Activated CD4-positive, alpha-beta T cell treated with anti-CD3 and anti-CD28 coated beads, Interleukin-2, Interleukin-6, amounts not matched to agents 100 ng/mL and 50 ng/mL, durations not matched to agents 16 hours and 8 hours (primary cell): ENCODE data around the gene ASCL2.

Experiments used
- DNase-seq: peaks from one replicate; pipeline ENCODE4 v3.0.0-alpha.2; 2020

The ASCL2 gene

DNA sequence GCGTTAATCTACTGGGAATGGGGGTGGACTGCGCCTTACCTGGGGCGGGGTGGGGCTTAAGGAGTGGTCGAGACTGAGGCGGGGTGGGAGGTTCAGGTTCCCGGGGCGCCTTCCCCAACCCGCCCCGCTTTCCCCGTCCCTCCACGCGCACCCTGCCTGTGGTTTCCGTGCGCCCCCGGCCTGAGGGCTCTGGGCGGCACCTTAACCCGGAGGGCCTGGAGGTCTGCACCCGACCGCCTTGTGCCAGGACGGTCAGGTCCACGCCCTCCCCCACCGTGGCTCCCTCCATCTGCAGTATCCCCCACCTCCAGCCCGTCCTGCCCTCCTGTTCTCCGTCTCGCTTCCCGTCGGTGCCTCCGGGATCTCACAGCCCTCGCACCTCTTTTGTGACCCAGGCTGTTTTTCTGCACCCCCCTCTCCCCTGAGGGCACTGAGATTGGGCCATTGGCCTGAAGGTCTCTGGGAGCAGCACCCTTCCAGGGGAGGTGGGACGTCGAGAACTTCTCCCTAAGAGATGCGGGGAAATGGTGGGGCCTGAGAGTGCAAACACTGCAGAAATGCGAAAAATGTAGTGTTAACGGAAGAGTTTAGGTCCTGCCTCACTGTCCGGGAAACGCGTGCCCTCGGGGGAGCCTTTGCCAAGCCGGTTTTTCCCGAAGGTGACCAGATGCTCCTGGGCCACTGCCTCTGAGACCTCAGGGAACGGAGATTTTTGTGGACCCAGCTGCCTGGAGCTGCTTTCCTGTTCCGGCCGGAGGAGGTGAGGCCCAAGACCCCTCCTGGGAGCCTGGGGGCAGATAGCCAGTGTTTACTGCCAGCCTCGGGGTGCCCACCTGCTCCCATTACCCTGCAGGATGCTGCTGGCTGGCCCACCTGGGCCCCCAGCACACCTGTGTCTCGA lies 1.2 kb upstream of the ASCL2 start:
- DNase-seq: no peak

DNA sequence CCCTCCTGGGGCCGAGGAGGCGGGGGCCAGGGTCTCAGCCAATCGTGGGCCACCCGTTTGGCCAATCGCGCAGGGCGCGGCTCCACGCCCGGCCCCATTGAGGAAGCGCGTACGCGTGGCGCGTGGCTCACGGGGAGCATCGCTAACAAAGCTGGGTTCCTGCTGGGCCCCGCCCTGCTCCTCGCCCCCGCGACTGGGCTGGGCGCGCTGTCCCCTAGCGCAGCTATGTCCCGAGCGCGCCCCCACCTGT lies 614 bp upstream of the ASCL2 start:
- DNase-seq: no peak

DNA sequence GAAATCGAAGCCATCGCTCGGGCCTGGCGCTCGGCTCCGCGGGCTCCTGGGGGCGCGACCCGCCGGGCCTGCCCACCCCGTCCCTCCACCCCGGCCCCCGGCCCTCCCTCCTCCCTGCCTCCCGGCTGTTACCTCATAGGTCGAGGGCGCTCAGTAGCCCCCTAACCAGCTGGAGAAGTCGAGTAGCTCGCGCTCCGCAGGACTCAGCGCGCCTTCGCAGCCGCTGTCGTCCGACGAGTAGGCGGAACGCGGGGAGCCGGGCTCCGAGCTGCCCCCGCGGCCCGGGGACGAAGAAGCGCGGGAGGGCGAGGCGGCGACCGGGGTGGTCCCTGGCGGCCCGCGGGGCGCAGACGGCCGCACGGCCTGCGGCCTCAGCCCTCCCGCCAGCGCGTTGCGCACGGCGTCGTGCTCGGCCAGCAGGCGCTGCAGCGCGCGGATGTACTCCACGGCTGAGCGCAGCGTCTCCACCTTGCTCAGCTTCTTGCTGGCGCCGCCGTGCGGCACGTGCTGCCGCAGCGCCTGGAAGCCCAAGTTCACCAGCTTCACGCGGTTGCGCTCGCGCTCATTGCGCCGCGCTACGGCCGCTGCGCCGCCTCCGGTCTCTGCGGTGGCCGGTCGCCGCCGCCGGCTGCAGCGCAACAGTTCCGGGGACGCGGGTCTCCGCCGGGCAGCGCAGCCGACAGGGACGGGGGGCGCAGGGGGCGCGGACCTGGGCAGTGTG lies 627 bp downstream of the ASCL2 start:
- peak; percentile 68 for DNase-seq

- peak; percentile 72 for DNase-seq
Measured at GRCh38 chr11:2268729-2269600, 1.4 kb downstream of the ASCL2 start.

DNA sequence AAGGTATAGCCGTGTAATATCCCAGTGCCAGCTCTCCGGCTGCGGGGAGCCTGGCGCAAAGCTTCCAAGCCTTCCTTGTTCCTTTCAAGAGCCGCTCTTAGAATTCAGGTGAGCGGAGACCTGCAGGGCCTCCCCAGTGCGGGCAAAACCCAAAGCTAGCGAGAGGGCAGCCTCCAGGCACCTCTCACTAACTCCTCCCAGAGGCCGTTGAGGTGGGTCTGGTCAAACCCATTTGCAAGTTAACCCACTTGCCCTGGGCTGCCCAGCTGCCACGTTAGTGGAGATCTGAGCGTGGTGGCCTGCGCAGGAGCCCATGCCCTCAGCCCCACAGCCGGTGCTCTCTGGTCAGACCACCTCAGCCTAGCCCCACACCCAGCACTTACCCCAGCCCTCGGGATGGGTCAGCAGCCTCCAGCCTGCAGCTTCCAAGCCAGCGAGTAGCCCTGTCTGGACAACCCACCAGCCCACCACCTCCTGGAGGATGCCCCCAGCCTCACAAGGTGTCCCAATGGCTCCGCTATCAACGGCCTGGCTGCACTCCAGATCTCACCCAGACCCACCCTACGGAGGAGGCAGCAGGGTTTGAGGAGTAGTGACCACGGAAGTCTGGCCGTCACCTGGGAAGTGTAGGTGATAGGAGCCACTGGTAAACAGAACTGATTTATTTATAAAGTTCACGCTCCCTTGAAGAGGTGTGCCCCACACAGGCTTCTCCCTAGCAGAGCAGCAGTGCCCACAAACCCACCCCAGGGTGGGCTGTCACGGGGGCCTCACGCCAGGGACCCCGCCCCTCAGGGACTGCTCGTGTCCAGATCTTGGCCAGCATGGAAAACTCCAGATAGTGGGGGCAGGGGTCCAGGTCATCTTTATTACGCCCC lies 2.3 kb downstream of the ASCL2 start:
- no peak for DNase-seq

DNA sequence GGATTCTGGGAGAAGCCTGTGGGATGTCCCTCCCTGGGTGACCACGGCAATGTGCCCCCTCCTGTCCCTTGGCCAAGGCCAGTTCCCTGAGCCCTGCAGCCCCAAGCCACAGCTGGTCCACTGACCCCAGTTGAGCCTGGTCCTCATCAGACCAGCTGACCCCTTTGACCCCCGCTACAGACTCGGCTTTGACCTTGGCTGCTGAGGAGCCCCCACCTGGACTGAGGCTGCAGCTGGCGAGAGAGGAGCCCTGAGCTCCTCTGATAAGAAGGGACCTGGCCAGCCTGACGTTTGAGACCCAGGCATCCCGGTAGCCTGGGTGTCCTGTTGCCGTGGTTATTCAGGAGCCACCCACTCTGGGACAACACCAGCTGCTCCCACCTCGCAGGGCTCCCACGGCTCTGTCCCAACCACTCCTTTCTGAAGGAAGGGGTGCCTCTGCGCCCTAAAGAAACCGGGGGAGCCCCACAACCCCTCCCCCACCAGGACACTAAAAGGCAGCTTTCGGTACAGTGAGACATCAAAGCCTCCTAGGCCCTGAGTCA lies 3.0 kb downstream of the ASCL2 start:
- DNase-seq: no peak

DNA sequence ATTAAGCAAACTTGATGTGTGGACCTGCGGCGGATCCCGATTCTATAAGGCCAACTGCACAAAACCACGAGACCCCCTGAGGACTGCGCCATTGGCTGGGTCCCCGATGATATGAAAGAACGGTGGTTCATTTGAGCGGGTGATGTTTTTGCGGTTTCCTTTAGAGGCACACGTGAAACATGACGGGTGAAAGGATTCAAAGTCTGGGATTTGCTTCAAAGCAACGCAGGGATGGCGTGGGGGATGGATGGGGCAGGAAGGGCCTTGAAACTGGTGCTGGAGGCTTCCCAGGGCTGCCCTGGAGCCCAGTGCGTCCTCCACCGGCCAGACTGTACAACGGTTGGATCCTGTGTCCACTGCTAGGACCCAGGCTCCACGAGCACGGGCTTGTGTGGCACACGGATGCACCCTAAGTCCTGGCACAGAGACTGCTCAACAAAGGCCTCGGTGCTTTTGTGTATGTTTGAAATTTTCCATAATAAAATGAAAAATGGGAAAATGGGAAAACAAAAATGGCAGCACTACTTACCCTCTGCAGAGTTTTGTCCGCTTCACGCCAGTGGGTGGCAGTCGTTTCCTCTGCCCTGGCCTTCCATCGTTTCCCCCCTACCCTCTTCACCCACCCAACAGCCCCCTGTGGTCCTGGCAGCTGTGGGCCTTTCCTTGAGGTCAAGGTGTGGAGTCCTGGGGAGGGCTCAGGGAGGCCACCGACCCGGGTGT lies 3.6 kb downstream of the ASCL2 start:
- DNase-seq: no peak

DNA sequence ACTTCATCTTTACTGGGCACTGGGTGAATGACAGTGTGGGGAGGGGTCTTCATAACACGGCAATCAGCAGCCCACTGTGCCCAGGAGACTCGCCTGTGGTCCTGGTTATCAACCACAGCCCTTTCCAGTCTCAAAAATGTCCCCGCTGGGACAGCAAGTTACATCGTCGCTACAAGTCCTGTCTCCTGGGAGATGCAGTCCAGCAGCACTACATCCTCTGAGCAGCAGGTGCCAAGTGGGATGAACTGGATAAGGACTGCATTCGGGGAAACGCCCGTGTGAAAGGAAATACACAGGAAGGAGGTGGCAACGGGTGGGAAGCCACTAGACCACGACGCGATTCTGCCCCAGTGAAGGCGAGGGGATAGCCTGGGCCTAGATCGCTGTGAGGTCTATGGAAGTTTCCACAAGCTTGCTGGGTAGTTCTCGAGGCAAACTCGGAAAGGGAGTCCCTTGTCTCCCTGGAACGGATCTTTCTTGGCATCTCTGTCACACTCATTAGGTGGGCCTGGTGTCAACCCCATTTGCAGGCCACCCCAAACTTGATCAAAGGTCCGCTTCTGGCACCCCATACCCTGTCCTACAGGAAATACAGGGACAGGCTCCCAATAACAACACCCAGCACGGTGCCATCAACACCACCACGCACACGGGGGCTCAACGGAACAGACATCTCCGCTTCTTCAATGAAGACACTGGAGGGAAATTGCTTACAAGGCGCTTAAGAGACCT lies 4.4 kb downstream of the ASCL2 start:
- DNase-seq: peak; percentile 7

DNA sequence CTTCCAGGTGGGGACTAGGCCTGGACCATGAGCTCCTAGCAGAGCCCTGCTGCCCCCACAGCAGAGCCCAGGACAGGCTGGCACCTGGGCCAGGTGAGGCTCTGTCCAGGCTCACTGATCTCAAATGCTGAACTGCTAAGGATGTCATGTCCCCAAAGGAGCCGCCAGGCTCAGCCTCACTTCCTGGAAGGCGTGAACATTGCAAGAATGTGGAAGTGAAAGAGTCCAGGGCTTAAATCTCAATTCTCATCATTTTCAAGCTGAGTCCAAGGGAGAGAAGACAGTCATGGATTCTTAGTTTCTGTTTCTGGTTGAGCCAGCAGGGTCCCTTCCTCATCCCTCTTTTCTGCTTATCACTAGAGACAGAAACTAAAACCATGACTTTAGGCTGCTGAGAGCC lies 5.0 kb downstream of the ASCL2 start:
- DNase-seq: peak; percentile 55

- DNase-seq: no peak
Measured at GRCh38 chr11:2264366-2265053, 5.9 kb downstream of the ASCL2 start.

GRCh38 chr11:2263724-2264360 lies 6.5 kb downstream of the ASCL2 start:
- DNase-seq: no peak

DNA sequence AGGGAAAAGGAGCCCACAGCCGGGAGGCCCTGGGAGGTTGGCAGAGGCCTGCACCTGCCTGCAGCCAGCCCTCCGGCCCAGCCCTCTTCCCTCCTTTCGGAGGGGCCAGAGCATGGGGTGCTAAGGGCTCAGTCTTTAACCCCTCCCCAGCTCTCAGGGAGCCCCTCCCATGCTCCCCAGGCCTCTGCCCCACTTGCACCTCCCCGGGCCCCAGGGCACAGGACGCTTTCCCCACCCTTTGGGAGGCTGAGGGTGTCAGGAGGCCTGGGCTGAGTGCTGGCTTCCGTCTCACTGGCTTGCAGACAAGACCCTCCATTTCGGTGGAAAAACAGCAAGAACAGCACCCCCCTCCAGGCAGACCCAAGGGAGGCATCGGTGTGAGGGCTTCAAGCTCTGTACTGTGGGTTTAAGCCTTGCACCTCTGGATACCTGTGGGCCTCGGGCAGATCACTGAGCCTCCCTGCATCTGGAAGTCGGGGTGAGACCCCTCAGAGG lies 7.3 kb downstream of the ASCL2 start:
- DNase-seq: no peak

GRCh38 chr11:2262301-2263070 lies 7.9 kb downstream of the ASCL2 start:
- no peak for DNase-seq

GRCh38 chr11:2261436-2262230 lies 8.8 kb downstream of the ASCL2 start:
- DNase-seq: no peak

DNA sequence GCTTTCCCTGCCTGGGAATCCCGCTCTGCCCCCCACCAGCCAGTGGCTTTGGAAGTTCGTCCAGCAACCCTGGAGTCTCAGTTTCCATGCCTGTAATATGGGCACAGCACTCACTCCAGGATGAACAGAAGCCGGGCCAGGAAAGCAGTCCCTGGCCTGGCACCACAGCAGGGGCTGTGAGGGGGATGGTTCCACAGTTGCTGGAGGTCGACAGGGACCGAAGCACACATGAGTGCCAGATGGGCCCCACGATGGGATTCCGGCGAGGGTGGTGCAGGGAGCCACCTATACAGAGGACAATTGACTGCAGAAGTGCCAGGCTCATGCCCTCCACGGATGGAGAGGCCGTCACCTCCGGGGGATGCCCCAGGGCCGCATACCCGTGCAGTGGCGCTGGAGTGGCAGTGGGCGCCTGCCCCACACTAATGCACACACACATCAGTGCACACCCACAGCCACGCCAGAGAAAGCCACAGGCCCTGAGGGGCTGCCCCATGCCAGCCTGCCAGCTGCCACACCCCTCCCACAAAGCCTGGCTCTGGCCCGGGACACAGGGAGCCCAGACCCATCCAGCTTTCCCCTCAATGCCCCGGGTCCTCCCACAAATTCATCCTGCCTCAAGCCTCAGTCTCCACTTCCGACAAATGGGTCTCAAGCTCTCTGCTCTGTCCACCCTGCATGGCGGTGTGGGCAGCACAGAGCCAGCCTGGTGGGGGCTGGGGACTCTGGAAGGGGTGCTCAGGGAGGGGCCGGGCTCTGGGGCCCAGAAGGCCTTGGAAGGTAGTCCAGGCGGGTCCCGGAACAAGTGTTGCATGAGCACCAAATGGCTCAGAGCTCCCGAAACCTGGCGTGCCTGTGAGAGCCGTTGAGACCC lies 9.7 kb downstream of the ASCL2 start:
- no peak for DNase-seq

GRCh38 chr11:2259897-2260451 lies 10.4 kb downstream of the ASCL2 start:
- DNase-seq: no peak

DNA sequence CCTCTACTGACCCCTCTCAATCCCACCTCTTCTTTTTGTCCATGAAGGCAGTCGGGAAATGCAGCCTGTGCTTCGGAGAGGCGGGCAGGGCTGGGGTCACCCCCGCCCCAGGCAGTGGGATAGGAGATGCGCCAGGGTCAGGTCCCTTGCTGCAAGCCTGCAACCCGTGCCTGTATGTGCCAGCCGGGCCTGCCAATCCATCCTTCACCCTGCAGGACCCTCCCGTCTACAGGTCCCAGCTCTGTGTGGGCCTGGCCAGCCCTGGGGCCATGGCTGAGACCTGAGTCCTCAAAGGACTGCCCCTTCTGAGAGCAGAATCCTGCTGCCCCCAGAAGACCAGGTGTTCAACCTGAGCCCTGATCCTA lies 10.9 kb downstream of the ASCL2 start:
- DNase-seq: no peak
